Activated naive CD4-positive, alpha-beta T cell treated with anti-CD3 and anti-CD28 coated beads for 36 hours (primary cell): ENCODE data around the gene ABCA7. TPM values are rescaled to one million over a fixed set of nuclear protein-coding genes. Genes with fewer than 3 reads are reported as not detected.

ENCODE experiments used
- CTCF ChIA-PET: fragments of 350-600 bp; sonication (Branson Sonifier 250); formaldehyde crosslinking; loops from one replicate; lab custom pipeline; 2021; ENCODE audit warnings: antibody characterized with exemption; lab: Charles Lee
- DNase-seq: peaks from one replicate; pipeline ENCODE4 v3.0.0-alpha.2; 2020
- H3K27ac Mint-ChIP-seq: one replicate; pipeline ENCODE4 v1.8.0; 2021; ENCODE audit warnings: mild to moderate bottlenecking, mixed read lengths
- H3K27me3 Mint-ChIP-seq: one replicate; pipeline ENCODE4 v1.8.0; 2021; ENCODE audit warnings: low read depth, mixed read lengths
- H3K36me3 Mint-ChIP-seq: one replicate; pipeline ENCODE4 v1.8.0; 2021; ENCODE audit warnings: low read depth, mixed read lengths
- H3K4me1 Mint-ChIP-seq: one replicate; pipeline ENCODE4 v1.8.0; 2021; ENCODE audit warnings: low read depth, mixed read lengths
- H3K4me3 Mint-ChIP-seq: one replicate; pipeline ENCODE4 v1.8.0; 2021; ENCODE audit warnings: mild to moderate bottlenecking, moderate library complexity, mixed read lengths
- H3K9me3 Mint-ChIP-seq: one replicate; pipeline ENCODE4 v1.8.0; 2021; ENCODE audit warnings: mixed read lengths
- intact Hi-C: fragments of 100-400 bp; cut with micrococcal nuclease; formaldehyde crosslinking; loops from one replicate; pipeline ENCODE4 v1.15.1; 2023
- total RNA-seq, 2 experiments: library from RNA; stranded (reverse); gene quantifications; one replicate each; pipeline ENCODE4 v1.2.3, GENCODE V29; 2021

The ABCA7 gene
- total RNA-seq, 2 experiments from 2014 or later: 24.4 to 30.1 TPM

GRCh38 chr19:1049800-1050199 is 9.9 kb downstream of the ABCA7 start:
- CTCF ChIA-PET: no interaction called here

GRCh38 chr19:1050989-1051788 is 11.3 kb downstream of the ABCA7 start:
- DNase-seq: no peak
- peaks cover 3% of the 10 kb centered on the region for H3K36me3 Mint-ChIP-seq
- peaks cover 3% of the 10 kb centered on the region for H3K4me1 Mint-ChIP-seq
- H3K27me3 Mint-ChIP-seq: no peaks in the 10 kb centered on the region
- intact Hi-C loops: no loop called here
- H3K9me3 Mint-ChIP-seq: no peaks in the 10 kb centered on the region
- H3K27ac Mint-ChIP-seq: peak overlapping the region; percentile 46
- CTCF ChIA-PET: no interaction called here
- H3K4me3 Mint-ChIP-seq: no peak overlapping the region

More at GRCh38 chr19:1049800-1050199, 9.9 kb downstream of the ABCA7 start:
- no peak for DNase-seq
- Mint-ChIP-seq H3K36me3 (peaks cover 2% of the 10 kb centered on the region), H3K27ac (no peak overlapping the region), H3K9me3 (no peaks in the 10 kb centered on the region), H3K4me3 (no peak overlapping the region), H3K4me1 (peaks cover 5% of the 10 kb centered on the region), H3K27me3 (no peaks in the 10 kb centered on the region)
- intact Hi-C loops: no loop called here

- peaks cover 6% of the 10 kb centered on the region for H3K4me1 Mint-ChIP-seq
- intact Hi-C loops: no loop called here
- H3K27ac Mint-ChIP-seq: peak overlapping the region; percentile 46
- CTCF ChIA-PET: no interaction called here
- no peaks in the 10 kb centered on the region for H3K9me3 Mint-ChIP-seq
- DNase-seq: no peak
- H3K36me3 Mint-ChIP-seq: peaks cover 9% of the 10 kb centered on the region
- no peak overlapping the region for H3K4me3 Mint-ChIP-seq
- no peaks in the 10 kb centered on the region for H3K27me3 Mint-ChIP-seq
Observed at GRCh38 chr19:1051791-1052190, 11.9 kb downstream of the ABCA7 start.

GRCh38 chr19:1052349-1052975 is 12.6 kb downstream of the ABCA7 start:
- Mint-ChIP-seq H3K27me3 (no peaks in the 10 kb centered on the region), H3K9me3 (peaks cover 2% of the 10 kb centered on the region), H3K36me3 (peaks cover 13% of the 10 kb centered on the region), H3K4me3 (no peak overlapping the region), H3K27ac (peak overlapping the region; percentile 44), H3K4me1 (peaks cover 11% of the 10 kb centered on the region)
- intact Hi-C loops: no loop called here
- CTCF ChIA-PET: no interaction called here
- DNase-seq: no peak

GRCh38 chr19:1053176-1054101 is 13.5 kb downstream of the ABCA7 start:
- Mint-ChIP-seq H3K27ac (no peak overlapping the region), H3K4me1 (peaks cover 18% of the 10 kb centered on the region), H3K4me3 (no peak overlapping the region), H3K27me3 (no peaks in the 10 kb centered on the region), H3K36me3 (peaks cover 14% of the 10 kb centered on the region), H3K9me3 (peaks cover 3% of the 10 kb centered on the region)
- no peak for DNase-seq
- intact Hi-C loops: no loop called here
- CTCF ChIA-PET: interaction anchor here (0.6 kb wide), 1 partner anchor 191 kb away, joined by 3 read pairs; no protein-coding TSS in a partner anchor

GRCh38 chr19:1054102-1055027 is 14.5 kb downstream of the ABCA7 start:
- CTCF ChIA-PET: interaction anchor here (0.6 kb wide), 1 partner anchor 190 kb away, joined by 3 read pairs; no protein-coding TSS in a partner anchor
- DNase-seq: no peak
- Mint-ChIP-seq H3K27me3 (no peaks in the 10 kb centered on the region), H3K4me3 (no peak overlapping the region), H3K4me1 (peaks cover 18% of the 10 kb centered on the region), H3K36me3 (peaks cover 14% of the 10 kb centered on the region), H3K9me3 (peaks cover 3% of the 10 kb centered on the region), H3K27ac (no peak overlapping the region)
- intact Hi-C loops: no loop called here

GRCh38 chr19:1055028-1055425 is 15.1 kb downstream of the ABCA7 start:
- Mint-ChIP-seq H3K36me3 (peaks cover 14% of the 10 kb centered on the region), H3K4me1 (peaks cover 18% of the 10 kb centered on the region), H3K9me3 (peaks cover 3% of the 10 kb centered on the region), H3K4me3 (no peak overlapping the region), H3K27ac (no peak overlapping the region), H3K27me3 (no peaks in the 10 kb centered on the region)
- CTCF ChIA-PET: no interaction called here
- intact Hi-C loops: no loop called here
- DNase-seq: no peak

GRCh38 chr19:1055886-1056620 is 16.1 kb downstream of the ABCA7 start:
- Mint-ChIP-seq H3K4me1 (peaks cover 18% of the 10 kb centered on the region), H3K36me3 (peaks cover 14% of the 10 kb centered on the region), H3K4me3 (no peak overlapping the region), H3K27me3 (no peaks in the 10 kb centered on the region), H3K27ac (no peak overlapping the region), H3K9me3 (peaks cover 3% of the 10 kb centered on the region)
- CTCF ChIA-PET: no interaction called here
- no peak for DNase-seq
- intact Hi-C loops: no loop called here

- peaks cover 3% of the 10 kb centered on the region for H3K9me3 Mint-ChIP-seq
- no peak overlapping the region for H3K4me3 Mint-ChIP-seq
- H3K27me3 Mint-ChIP-seq: no peaks in the 10 kb centered on the region
- peak overlapping the region; percentile 57 for H3K27ac Mint-ChIP-seq
- CTCF ChIA-PET: interaction anchor here (0.9 to 1.2 kb wide), 5 partner anchors 15 to 136 kb away, joined by 3 read pairs; no protein-coding TSS in a partner anchor
- peak; percentile 60 for DNase-seq
- H3K4me1 Mint-ChIP-seq: peaks cover 15% of the 10 kb centered on the region
- H3K36me3 Mint-ChIP-seq: peaks cover 14% of the 10 kb centered on the region
- intact Hi-C loops: no loop called here
Observed at GRCh38 chr19:1057176-1057855, 17.4 kb downstream of the ABCA7 start.

GRCh38 chr19:1058112-1058511 is 18.2 kb downstream of the ABCA7 start:
- intact Hi-C loops: no loop called here
- Mint-ChIP-seq H3K27me3 (no peaks in the 10 kb centered on the region), H3K4me3 (no peak overlapping the region), H3K27ac (peak overlapping the region; percentile 23), H3K36me3 (peaks cover 14% of the 10 kb centered on the region), H3K9me3 (peaks cover 3% of the 10 kb centered on the region), H3K4me1 (peaks cover 17% of the 10 kb centered on the region)
- CTCF ChIA-PET: interaction anchor here (0.7 to 1.2 kb wide), 6 partner anchors 9 to 135 kb away, joined by 3 read pairs; no protein-coding TSS in a partner anchor
- peak; percentile 11 for DNase-seq
